GM12878 (cell line): Measurements from ENCODE around the gene RAB31. TPM values are rescaled to one million over a fixed set of nuclear protein-coding genes. Genes with fewer than 3 reads are reported as not detected.

ENCODE experiments used
- ATAC-seq: fragments of 200-7000 bp; cut with Tn5 transposase; 3 replicates; pipeline ENCODE4 v1.9.1; 2020; ENCODE audit warnings: mild to moderate bottlenecking, moderate library complexity
- BruUV-seq: library from RNA; stranded (reverse); fragments of 400-500 nt; replicated peaks from 2 replicates; lab custom pipeline; 2021; lab: Mats Ljungman, UMichigan
- CTCF ChIA-PET: fragments of 300-600 bp; sonication (Branson Sonifier 250); formaldehyde crosslinking; extraction: SDS; loops from one replicate; lab custom pipeline; 2021; ENCODE audit warnings: inconsistent platforms; lab: Yijun Ruan, JAX
- POLR2A ChIA-PET: fragments of 350-600 bp; formaldehyde crosslinking; extraction: SDS; loops from one replicate; lab custom pipeline; 2021; ENCODE audit warnings: inconsistent platforms; lab: Charles Lee
- RAD21 ChIA-PET: fragments of 300-600 bp; sonication (Branson Sonifier 250); formaldehyde crosslinking; loops from one replicate; lab custom pipeline; 2023; ENCODE audit warnings: antibody characterized with exemption; ENCODE audit not compliant: unreplicated experiment; lab: Charles Lee
- SMC1A ChIA-PET: fragments of 300-600 bp; sonication (Branson Sonifier 250); formaldehyde crosslinking; loops from one replicate; lab custom pipeline; 2023; ENCODE audit not compliant: unreplicated experiment, uncharacterized antibody; lab: Charles Lee
- DNase-seq: peaks from one replicate; pipeline ENCODE4 v3.0.0-alpha.2; 2011; ENCODE audit warnings: low read depth, low spot score
- FAIRE-seq: peaks from 3 replicates; lab custom pipeline; 2011; peaks lifted over from hg19 to GRCh38; lab: Jason Lieb, UNC
- H2AFZ ChIP-seq: 2 replicates; pipeline ENCODE4 v1.6.0; 2011; ENCODE audit warnings: low read depth, low read length, control low read depth; ENCODE audit not compliant: control insufficient read depth
- H3K27ac ChIP-seq: 2 replicates; pipeline ENCODE4 v1.5.1; 2011; ENCODE audit warnings: control low read depth; ENCODE audit not compliant: control insufficient read depth, insufficient read depth
- H3K27me3 ChIP-seq, 2 experiments: replicated peaks in 1 of 2; 2 replicates each; pipeline versions ENCODE4 v1.6.0 to v1.6.1; 2011; ENCODE audit warnings: low read length in 1 of 2; ENCODE audit not compliant: control insufficient read depth in 2 of 2, insufficient read depth in 2 of 2
- H3K36me3 ChIP-seq, 2 experiments: 2 replicates each; pipeline ENCODE4 v1.5.1; 2011; ENCODE audit warnings: low read length in 1 of 2; ENCODE audit not compliant: control insufficient read depth in 2 of 2, insufficient read depth in 2 of 2
- H3K4me1 ChIP-seq: 2 replicates; pipeline ENCODE4 v1.6.1; 2011; ENCODE audit warnings: mild to moderate bottlenecking, low read length, moderate library complexity, mixed read lengths; ENCODE audit not compliant: control insufficient read depth, insufficient read depth
- H3K4me2 ChIP-seq: 2 replicates; pipeline ENCODE4 v1.6.0; 2011; ENCODE audit warnings: control low read depth; ENCODE audit not compliant: control insufficient read depth, insufficient read depth
- H3K4me3 ChIP-seq: fragments of 200-600 bp; sonication (generic); 2 replicates; pipeline ENCODE4 v1.5.1; 2016
- H3K79me2 ChIP-seq: 2 replicates; pipeline ENCODE4 v1.6.0; 2011; ENCODE audit warnings: low read length; ENCODE audit not compliant: control insufficient read depth, insufficient read depth
- H3K9ac ChIP-seq: 2 replicates; pipeline ENCODE4 v1.8.0; 2011; ENCODE audit warnings: low read length, control low read depth, mixed read lengths; ENCODE audit not compliant: control insufficient read depth, insufficient read depth
- H3K9me3 ChIP-seq: replicated peaks from 3 replicates; pipeline ENCODE4 v1.5.1; 2011; ENCODE audit warnings: mild to moderate bottlenecking, low read length; ENCODE audit not compliant: control insufficient read depth, insufficient read depth
- H4K20me1 ChIP-seq: 2 replicates; pipeline ENCODE4 v1.6.0; 2011; ENCODE audit not compliant: control insufficient read depth, insufficient read depth
- ASH2L ChIP-seq: fragments of 300-600, 200-600 bp; sonication (generic); IDR thresholded peaks from 2 replicates; pipeline ENCODE4 v1.6.1; 2017; ENCODE audit warnings: low read depth, mild to moderate bottlenecking, borderline replicate concordance
- IKZF2 ChIP-seq, 2 experiments: fragments of 450-650 bp; IDR thresholded peaks; 2 replicates each; pipeline ENCODE4 v1.6.1; 2017; ENCODE audit warnings: mild to moderate bottlenecking in 2 of 2, moderate library complexity in 2 of 2
- KDM1A ChIP-seq: fragments of 200-600 bp; sonication (generic); IDR thresholded peaks from 2 replicates; pipeline ENCODE4 v1.6.1; 2016; ENCODE audit warnings: borderline replicate concordance
- MEF2B ChIP-seq: fragments of 450-650 bp; IDR thresholded peaks from 2 replicates; pipeline ENCODE4 v1.6.1; 2018; ENCODE audit warnings: mild to moderate bottlenecking, moderate library complexity; ENCODE audit not compliant: partially characterized antibody, poor library complexity, severe bottlenecking
- MLLT1 ChIP-seq: fragments of 450-650 bp; IDR thresholded peaks from 2 replicates; pipeline ENCODE4 v1.6.1; 2016; ENCODE audit warnings: mild to moderate bottlenecking
- NRF1 ChIP-seq: conservative IDR thresholded peaks from 2 replicates; pipeline ENCODE4 v1.6.1; 2011; ENCODE audit warnings: mild to moderate bottlenecking, low read depth, low read length, improper control_type of control experiment
- RCOR1 ChIP-seq: conservative IDR thresholded peaks from 2 replicates; pipeline ENCODE4 v1.6.1; 2012; ENCODE audit warnings: low read depth, low read length, improper control_type of control experiment
- SPI1 ChIP-seq: IDR thresholded peaks from 2 replicates; pipeline ENCODE4 v1.6.1; 2011; ENCODE audit warnings: low read depth, mild to moderate bottlenecking, low read length, moderate library complexity, borderline replicate concordance; ENCODE audit not compliant: insufficient read depth
- ZNF24 ChIP-seq: fragments of 450-650 bp; IDR thresholded peaks from 2 replicates; pipeline ENCODE4 v1.6.1; 2017; ENCODE audit warnings: antibody characterized with exemption, mild to moderate bottlenecking
- WGBS: methylation state at CpG from one replicate; pipeline ENCODE4 v1.1.6; 2016; ENCODE audit warnings: low lambda C conversion rate; ENCODE audit not compliant: insufficient replicate concordance, insufficient coverage; ENCODE audit errors: missing lambda C conversion rate; 5-methylcytosine and 5-hydroxymethylcytosine counted together
- in situ Hi-C: fragments of 300-500 bp; cut with MboI; formaldehyde crosslinking; loops from 9 replicates; pipeline ENCODE4 v1.14.3; 2018; ENCODE audit warnings: mixed read lengths
- intact Hi-C: fragments of 100-400 bp; cut with micrococcal nuclease; formaldehyde crosslinking; loops from one replicate; pipeline ENCODE4 v1.14.2; 2022; ENCODE audit not compliant: unreplicated experiment
- polyA plus RNA-seq, 11 experiments: library from polyadenylated mRNA; depleted of rRNA in 4 of 11; unstranded in 6 of 11; stranded (reverse) in 5 of 11; fragments of >200 nt; fragmentation: Nextera tagmentation in 4 of 11; fragmentation: Illumina TruSeq in 1 of 11; extraction: Ambion mirVana in 4 of 11; extraction: Trizol in 1 of 11; gene quantifications; 1 replicate in 1 of 11; 2 replicates in 10 of 11; pipeline versions ENCODE4 v1.2.1 to v1.2.3, GENCODE V29; 2011 to 2016; ENCODE audit warnings: inconsistent platforms in 2 of 11, missing spikeins in 2 of 11, low read depth in 1 of 11
- total RNA-seq, 4 experiments: library from RNA; depleted of rRNA in 3 of 4; stranded (reverse); fragments of >200 nt in 3 of 4; fragmentation: Illumina TruSeq in 1 of 4; extraction: Trizol in 1 of 4; gene quantifications; 2 replicates each; pipeline versions ENCODE4 v1.2.1 to v1.2.3, GENCODE V29; 2013 to 2021
- TF ChIP-seq, protein P1 (sequence below): IDR thresholded peaks from 2 replicates; pipeline ENCODE4 v1.6.1; 2011; ENCODE audit warnings: mild to moderate bottlenecking, low read depth, low read length, moderate library complexity; ENCODE audit not compliant: insufficient replicate concordance
- TF ChIP-seq, protein P2 (sequence below): fragments of 450-650 bp; IDR thresholded peaks from 2 replicates; pipeline ENCODE4 v1.6.1; 2016; ENCODE audit warnings: mild to moderate bottlenecking, moderate library complexity, borderline replicate concordance
- TF ChIP-seq, protein P3 (sequence below): IDR thresholded peaks from 2 replicates; pipeline ENCODE4 v1.6.1; 2012; ENCODE audit warnings: mild to moderate bottlenecking, low read depth, low read length

The RAB31 gene
- total and polyA plus RNA-seq, 10 of the 15 experiments (the other 5 are each of a cell fraction or from before 2014, with no cell fraction given): 0.80 to 23.3 (median 12.2) TPM

DNA sequence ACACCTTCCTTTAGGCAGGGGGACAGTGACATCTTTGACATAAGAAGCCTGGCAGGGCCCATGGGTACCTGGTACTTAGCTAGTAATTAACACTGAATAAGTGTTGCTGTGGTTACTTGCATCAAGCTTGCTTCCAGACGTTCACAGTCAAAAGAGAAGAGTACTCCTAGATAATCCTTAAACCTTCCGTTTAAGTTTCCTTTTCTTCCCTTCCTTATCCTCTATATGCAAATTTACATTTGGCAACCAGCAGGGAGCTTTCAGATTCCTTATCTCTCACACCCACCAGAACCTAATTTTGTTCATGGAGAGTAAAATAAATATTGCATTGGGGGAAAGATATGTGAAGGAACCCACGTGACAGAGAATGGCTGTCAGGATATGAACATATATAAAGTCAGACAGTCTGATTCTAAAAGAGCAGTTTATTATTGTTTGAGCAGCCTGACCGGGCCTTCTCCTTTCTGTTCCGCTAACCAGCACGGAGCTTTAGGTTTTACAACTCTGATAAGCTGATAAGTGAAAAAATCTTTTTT, 7.8 kb upstream of the RAB31 start:
- ChIA-PET POLR2A (interaction anchor here (0.6 kb wide), 1 partner anchor 462 kb away, joined by 5 read pairs; no protein-coding TSS in a partner anchor), RAD21 (no interaction called here), CTCF (interaction anchor here (1.2 kb wide), 1 partner anchor 92 kb away, joined by 3 read pairs; no protein-coding TSS in a partner anchor), SMC1A (interaction anchor here (0.6 kb wide), 1 partner anchor 21 kb away, joined by 3 read pairs; no protein-coding TSS in a partner anchor)
- WGBS: 71% methylated on average over 6 of the region's 6 CpGs
- no peak for ATAC-seq
- DNase-seq: no peak
- in situ Hi-C loops (no loop called here), intact Hi-C loops (loop anchor here (10.0 kb wide), 1 partner anchor 86 kb away; the partner anchor contains the start of gene PPP4R1)
- Histone ChIP-seq H3K9me3 (no peaks in the 10 kb centered on the region), H3K4me2 (no peak overlapping the region), H3K4me1 (peaks cover 30% of the 10 kb centered on the region), H3K27me3 (peaks cover 0 to 2% of the 10 kb centered on the region in 2 experiments; a peak in 1 of 4 replicates), H3K4me3 (no peak overlapping the region), H3K27ac (no peak overlapping the region), H3K9ac (no peak overlapping the region), H4K20me1 (no peaks in the 10 kb centered on the region), H3K36me3 (no peaks in the 10 kb centered on the region), H3K79me2 (no peaks in the 10 kb centered on the region), H2AFZ (no peak overlapping the region)
- no TSS peak for BruUV-seq
- no peak for FAIRE-seq
- TF ChIP-seq NRF1 (no peak), ZNF24 (no peak), KDM1A (no peak), RCOR1 (no peak), MLLT1 (no peak), MEF2B (no peak), ASH2L (no peak), IKZF2 (IDR thresholded peaks at IDR 0.05) (no peak), SPI1 (no peak)
- TF ChIP-seq, protein P1, sequence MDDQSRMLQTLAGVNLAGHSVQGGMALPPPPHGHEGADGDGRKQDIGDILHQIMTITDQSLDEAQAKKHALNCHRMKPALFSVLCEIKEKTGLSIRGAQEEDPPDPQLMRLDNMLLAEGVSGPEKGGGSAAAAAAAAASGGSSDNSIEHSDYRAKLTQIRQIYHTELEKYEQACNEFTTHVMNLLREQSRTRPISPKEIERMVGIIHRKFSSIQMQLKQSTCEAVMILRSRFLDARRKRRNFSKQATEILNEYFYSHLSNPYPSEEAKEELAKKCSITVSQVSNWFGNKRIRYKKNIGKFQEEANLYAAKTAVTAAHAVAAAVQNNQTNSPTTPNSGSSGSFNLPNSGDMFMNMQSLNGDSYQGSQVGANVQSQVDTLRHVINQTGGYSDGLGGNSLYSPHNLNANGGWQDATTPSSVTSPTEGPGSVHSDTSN: no peak
- TF ChIP-seq, protein P2, sequence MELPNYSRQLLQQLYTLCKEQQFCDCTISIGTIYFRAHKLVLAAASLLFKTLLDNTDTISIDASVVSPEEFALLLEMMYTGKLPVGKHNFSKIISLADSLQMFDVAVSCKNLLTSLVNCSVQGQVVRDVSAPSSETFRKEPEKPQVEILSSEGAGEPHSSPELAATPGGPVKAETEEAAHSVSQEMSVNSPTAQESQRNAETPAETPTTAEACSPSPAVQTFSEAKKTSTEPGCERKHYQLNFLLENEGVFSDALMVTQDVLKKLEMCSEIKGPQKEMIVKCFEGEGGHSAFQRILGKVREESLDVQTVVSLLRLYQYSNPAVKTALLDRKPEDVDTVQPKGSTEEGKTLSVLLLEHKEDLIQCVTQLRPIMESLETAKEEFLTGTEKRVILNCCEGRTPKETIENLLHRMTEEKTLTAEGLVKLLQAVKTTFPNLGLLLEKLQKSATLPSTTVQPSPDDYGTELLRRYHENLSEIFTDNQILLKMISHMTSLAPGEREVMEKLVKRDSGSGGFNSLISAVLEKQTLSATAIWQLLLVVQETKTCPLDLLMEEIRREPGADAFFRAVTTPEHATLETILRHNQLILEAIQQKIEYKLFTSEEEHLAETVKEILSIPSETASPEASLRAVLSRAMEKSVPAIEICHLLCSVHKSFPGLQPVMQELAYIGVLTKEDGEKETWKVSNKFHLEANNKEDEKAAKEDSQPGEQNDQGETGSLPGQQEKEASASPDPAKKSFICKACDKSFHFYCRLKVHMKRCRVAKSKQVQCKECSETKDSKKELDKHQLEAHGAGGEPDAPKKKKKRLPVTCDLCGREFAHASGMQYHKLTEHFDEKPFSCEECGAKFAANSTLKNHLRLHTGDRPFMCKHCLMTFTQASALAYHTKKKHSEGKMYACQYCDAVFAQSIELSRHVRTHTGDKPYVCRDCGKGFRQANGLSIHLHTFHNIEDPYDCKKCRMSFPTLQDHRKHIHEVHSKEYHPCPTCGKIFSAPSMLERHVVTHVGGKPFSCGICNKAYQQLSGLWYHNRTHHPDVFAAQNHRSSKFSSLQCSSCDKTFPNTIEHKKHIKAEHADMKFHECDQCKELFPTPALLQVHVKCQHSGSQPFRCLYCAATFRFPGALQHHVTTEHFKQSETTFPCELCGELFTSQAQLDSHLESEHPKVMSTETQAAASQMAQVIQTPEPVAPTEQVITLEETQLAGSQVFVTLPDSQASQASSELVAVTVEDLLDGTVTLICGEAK: no peak
- TF ChIP-seq, protein P3, sequence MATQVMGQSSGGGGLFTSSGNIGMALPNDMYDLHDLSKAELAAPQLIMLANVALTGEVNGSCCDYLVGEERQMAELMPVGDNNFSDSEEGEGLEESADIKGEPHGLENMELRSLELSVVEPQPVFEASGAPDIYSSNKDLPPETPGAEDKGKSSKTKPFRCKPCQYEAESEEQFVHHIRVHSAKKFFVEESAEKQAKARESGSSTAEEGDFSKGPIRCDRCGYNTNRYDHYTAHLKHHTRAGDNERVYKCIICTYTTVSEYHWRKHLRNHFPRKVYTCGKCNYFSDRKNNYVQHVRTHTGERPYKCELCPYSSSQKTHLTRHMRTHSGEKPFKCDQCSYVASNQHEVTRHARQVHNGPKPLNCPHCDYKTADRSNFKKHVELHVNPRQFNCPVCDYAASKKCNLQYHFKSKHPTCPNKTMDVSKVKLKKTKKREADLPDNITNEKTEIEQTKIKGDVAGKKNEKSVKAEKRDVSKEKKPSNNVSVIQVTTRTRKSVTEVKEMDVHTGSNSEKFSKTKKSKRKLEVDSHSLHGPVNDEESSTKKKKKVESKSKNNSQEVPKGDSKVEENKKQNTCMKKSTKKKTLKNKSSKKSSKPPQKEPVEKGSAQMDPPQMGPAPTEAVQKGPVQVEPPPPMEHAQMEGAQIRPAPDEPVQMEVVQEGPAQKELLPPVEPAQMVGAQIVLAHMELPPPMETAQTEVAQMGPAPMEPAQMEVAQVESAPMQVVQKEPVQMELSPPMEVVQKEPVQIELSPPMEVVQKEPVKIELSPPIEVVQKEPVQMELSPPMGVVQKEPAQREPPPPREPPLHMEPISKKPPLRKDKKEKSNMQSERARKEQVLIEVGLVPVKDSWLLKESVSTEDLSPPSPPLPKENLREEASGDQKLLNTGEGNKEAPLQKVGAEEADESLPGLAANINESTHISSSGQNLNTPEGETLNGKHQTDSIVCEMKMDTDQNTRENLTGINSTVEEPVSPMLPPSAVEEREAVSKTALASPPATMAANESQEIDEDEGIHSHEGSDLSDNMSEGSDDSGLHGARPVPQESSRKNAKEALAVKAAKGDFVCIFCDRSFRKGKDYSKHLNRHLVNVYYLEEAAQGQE: no peak
